Ammon's horn (tissue), 1 donor: ENCODE measurements around the gene FBLN5.
A peak's percentile ranks its signal among the peaks of the same experiment; 100 is the strongest.

Source experiments
- DNase-seq: peaks from one replicate; pipeline ENCODE4 v3.0.0-alpha.2; 2016; ENCODE audit warnings: low spot score

FBLN5 gene

GRCh38 chr14:91945751-91946621, 1.5 kb downstream of the FBLN5 start:
- no peak for DNase-seq

- no peak for DNase-seq
Observed at GRCh38 chr14:91942946-91943345, 4.5 kb downstream of the FBLN5 start.

- no peak for DNase-seq
Observed at GRCh38 chr14:91942128-91942527, 5.4 kb downstream of the FBLN5 start.

GRCh38 chr14:91940209-91940608, 7.3 kb downstream of the FBLN5 start:
- DNase-seq = no peak

- DNase-seq = no peak
Observed at GRCh38 chr14:91935586-91935985, 11.9 kb downstream of the FBLN5 start.

GRCh38 chr14:91934554-91935285, 12.8 kb downstream of the FBLN5 start:
- no peak for DNase-seq

- no peak for DNase-seq
Observed at GRCh38 chr14:91931478-91932088, 15.9 kb downstream of the FBLN5 start.

GRCh38 chr14:91929700-91930099, 17.8 kb downstream of the FBLN5 start:
- DNase-seq = no peak

GRCh38 chr14:91927800-91928199, 19.7 kb downstream of the FBLN5 start:
- DNase-seq = no peak

- DNase-seq = no peak
Observed at GRCh38 chr14:91927191-91927590, 20.3 kb downstream of the FBLN5 start.

GRCh38 chr14:91926131-91926890, 21.2 kb downstream of the FBLN5 start:
- no peak for DNase-seq

GRCh38 chr14:91925727-91926121, 21.8 kb downstream of the FBLN5 start:
- no peak for DNase-seq

GRCh38 chr14:91925001-91925726, 22.3 kb downstream of the FBLN5 start:
- no peak for DNase-seq

GRCh38 chr14:91920526-91920925, 27.0 kb downstream of the FBLN5 start:
- no peak for DNase-seq

- no peak for DNase-seq
Observed at GRCh38 chr14:91919814-91920213, 27.7 kb downstream of the FBLN5 start.

- no peak for DNase-seq
Observed at GRCh38 chr14:91918186-91918883, 29.2 kb downstream of the FBLN5 start.

GRCh38 chr14:91912035-91912434, 35.5 kb downstream of the FBLN5 start:
- no peak for DNase-seq

GRCh38 chr14:91911474-91912032, 35.9 kb downstream of the FBLN5 start:
- peak; percentile 72 for DNase-seq

- no peak for DNase-seq
Observed at GRCh38 chr14:91910196-91910595, 37.3 kb downstream of the FBLN5 start.

GRCh38 chr14:91906374-91906773, 41.1 kb downstream of the FBLN5 start:
- DNase-seq = no peak
